ENCODE measurements around the gene SHC3.

Gene SHC3

DNA sequence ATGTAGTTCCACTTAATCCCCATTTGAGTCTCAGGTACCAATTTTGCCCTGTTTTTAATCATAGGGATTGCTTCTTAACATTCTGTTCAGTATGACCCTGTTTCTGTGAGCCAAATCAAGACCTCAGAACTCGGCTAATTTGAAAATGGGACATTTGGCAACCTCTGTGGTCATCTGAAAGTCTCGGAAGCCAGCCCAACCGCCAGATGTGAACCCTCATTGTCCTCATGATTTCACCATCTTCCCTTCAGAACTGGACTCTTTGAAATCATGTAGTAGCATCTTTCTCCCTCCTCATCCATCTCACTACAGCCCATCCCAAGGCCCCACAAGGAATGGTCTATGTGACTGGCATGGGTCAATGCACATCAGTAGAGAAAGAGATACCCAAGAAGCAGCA lies 98.4 kb downstream of the SHC3 start:
- no peak overlapping the region for H3K27ac ChIP-seq
- TF ChIP-seq, protein P1, sequence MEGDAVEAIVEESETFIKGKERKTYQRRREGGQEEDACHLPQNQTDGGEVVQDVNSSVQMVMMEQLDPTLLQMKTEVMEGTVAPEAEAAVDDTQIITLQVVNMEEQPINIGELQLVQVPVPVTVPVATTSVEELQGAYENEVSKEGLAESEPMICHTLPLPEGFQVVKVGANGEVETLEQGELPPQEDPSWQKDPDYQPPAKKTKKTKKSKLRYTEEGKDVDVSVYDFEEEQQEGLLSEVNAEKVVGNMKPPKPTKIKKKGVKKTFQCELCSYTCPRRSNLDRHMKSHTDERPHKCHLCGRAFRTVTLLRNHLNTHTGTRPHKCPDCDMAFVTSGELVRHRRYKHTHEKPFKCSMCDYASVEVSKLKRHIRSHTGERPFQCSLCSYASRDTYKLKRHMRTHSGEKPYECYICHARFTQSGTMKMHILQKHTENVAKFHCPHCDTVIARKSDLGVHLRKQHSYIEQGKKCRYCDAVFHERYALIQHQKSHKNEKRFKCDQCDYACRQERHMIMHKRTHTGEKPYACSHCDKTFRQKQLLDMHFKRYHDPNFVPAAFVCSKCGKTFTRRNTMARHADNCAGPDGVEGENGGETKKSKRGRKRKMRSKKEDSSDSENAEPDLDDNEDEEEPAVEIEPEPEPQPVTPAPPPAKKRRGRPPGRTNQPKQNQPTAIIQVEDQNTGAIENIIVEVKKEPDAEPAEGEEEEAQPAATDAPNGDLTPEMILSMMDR (conservative IDR thresholded peaks at IDR 0.05): no peak

DNA sequence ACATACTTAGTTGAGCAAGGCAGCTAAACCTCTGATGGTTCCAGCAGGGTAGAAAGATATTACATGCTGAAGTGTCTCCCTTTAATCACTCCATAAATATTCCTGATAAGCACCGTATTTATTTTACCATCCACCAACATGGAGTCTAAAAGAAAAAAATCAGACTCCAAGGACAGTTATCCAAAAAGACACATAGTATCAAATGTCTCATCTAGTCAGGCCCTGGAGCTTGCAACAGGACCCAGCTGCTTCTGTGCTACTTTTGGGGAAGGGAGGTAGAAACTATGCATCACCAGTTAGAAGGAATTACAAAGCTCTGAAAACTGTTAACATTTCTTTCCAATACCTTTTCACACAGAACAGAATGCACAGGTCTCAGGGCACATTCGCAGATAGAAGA lies 99.2 kb downstream of the SHC3 start:
- H3K27ac ChIP-seq: no peak overlapping the region
- TF ChIP-seq, protein P1 (conservative IDR thresholded peaks at IDR 0.05): no peak

DNA sequence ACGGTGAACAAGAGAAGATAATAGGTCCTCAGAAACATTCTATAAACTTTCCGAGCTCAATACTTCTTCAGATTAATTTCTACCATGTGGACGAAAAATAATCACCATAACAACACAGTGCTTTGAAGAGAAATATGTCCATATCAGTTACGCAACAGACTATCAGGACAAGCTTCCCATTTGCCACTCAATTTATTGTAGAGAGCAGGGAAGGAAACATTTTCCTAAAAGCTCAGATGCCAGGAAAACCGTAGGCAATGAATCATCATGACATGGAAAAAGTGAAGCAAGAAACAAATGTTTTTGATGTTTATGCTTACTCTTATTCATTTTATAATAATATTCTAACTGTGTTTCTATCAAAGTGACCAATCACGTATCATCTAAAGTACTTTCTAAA lies 99.8 kb downstream of the SHC3 start:
- TF ChIP-seq, protein P1 (conservative IDR thresholded peaks at IDR 0.05): no peak
- no peak overlapping the region for H3K27ac ChIP-seq

DNA sequence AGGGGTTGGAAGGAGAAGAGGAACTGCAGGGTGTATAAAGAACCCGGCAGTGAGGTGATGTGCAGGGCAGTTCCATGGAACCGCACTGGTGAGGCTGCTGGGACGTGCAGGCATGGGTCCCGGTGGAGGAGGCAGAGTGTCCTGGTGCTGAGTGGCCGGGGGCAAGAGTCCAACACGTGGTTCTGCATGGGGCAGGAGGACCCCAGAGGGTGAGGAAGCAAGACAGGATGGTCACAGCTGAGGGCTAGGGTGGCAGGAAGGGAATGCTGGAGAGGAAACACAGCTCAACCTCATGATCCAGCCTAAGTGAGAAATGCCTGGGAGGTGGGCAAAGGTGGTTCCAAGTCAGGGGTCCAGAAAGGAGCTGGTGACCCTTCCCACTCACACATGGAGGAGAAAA lies 100.2 kb downstream of the SHC3 start:
- TF ChIP-seq, protein P1 (conservative IDR thresholded peaks at IDR 0.05): no peak
- no peak overlapping the region for H3K27ac ChIP-seq

DNA sequence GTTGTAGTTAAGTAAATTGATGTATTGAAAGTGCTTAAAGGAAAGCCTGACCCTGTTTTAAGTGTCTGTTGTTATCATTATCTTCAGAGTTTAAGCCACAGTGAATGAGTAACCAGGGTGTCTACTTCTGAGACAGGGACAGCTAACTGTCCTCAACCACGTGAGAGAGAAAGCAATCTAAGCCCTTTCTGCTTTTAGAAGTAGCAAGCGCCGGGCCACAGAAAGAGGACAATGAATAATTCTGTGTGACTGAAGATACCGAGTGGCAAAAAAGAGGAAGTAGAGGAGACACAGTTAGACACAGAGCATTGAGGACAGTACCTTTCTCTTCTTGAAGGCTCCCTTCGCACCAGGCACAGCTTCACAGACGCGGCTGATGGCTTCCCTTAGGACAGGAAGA lies 101.1 kb downstream of the SHC3 start:
- H3K27ac ChIP-seq: no peak overlapping the region
- TF ChIP-seq, protein P1 (conservative IDR thresholded peaks at IDR 0.05): no peak

DNA sequence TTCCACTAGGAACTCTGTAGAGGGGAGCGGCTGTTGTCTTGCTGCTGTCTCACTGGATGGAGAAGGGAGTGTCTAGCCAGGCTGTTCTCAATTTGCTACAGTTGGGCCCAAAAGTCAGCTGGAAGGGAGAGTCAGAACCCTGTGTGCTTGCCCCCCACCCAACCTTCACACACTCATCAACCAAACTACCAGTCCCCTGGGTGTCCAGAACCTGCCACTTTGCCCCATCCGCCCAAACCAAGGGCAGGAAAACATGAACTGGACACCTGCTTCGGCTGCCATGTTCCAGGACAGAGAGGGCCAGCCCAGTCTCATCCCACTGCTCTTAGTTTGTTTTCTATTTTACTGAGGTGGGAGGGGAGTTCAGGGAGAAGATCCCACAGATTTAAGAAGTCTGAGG lies 105.2 kb downstream of the SHC3 start:
- no peak overlapping the region for H3K27ac ChIP-seq
- TF ChIP-seq, protein P1 (conservative IDR thresholded peaks at IDR 0.05): no peak

DNA sequence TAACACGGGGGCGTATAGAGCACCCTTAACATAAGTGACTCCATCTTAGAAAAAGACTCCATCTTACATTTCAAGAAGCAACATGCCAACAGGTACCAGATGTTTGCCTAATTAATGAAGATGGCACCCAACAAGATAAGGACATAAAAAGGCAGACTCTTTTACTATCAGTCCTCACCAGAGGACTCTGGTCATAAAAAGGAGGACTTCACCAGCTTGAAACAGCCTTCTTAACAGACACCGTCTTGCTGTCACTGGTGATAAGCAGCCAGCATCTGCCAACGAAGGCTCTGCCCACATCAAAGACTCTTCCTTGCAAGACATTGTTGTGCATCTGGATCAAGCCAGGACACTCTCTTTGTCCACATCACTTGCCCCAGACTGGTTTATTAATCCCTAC lies 107.0 kb downstream of the SHC3 start:
- no peak overlapping the region for H3K27ac ChIP-seq
- TF ChIP-seq, protein P1 (conservative IDR thresholded peaks at IDR 0.05): no peak

DNA sequence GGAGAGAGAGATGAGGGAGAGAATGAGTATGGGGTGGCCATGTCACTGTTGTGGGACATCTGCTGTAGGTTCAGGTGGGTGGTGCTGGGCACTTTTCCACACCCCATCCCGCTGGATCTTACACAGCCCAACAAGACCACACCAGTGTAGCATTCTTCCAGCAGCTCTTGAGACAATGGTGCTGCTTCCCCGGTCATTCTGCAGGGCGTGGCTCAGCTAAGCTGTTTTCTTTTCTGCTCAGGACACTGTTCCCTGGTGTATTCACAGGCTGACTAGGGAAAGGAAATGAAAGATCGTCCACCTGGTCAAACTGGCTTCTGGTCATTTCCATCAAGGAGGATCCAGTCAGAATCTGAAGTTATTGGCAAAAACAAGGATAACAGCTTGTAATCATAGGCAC lies 111.8 kb downstream of the SHC3 start:
- TF ChIP-seq, protein P1 (conservative IDR thresholded peaks at IDR 0.05): no peak
- H3K27ac ChIP-seq: no peak overlapping the region

Measured in VCaP (cell line).